Mesodermal cell (in vitro differentiated cells): ENCODE data around the gene DCST1.
A peak's percentile ranks its signal among the peaks of the same experiment; 100 is the strongest.

Experiments used
- H3K27ac ChIP-seq: 2 replicates; pipeline ENCODE4 v1.7.0; 2013; ENCODE audit warnings: mild to moderate bottlenecking, low read depth, low read length, moderate library complexity; ENCODE audit not compliant: severe bottlenecking
- H3K36me3 ChIP-seq: 2 replicates; pipeline ENCODE4 v1.7.1; 2013; ENCODE audit warnings: mild to moderate bottlenecking, low read length, moderate library complexity; ENCODE audit not compliant: control insufficient read depth, insufficient read depth
- H3K4me1 ChIP-seq: one replicate; pipeline ENCODE4 v1.7.1; 2013; ENCODE audit warnings: mild to moderate bottlenecking, low read length; ENCODE audit not compliant: insufficient read depth, control insufficient read depth, poor library complexity, severe bottlenecking
- H3K4me3 ChIP-seq: 2 replicates; pipeline ENCODE4 v1.7.0; 2013; ENCODE audit warnings: low read length, control low read depth, mild to moderate bottlenecking; ENCODE audit not compliant: insufficient read depth, poor library complexity, severe bottlenecking; ENCODE audit errors: extremely low read depth
- H3K9me3 ChIP-seq: 2 replicates; pipeline ENCODE4 v1.7.1; 2013; ENCODE audit warnings: mild to moderate bottlenecking, low read length, moderate library complexity; ENCODE audit not compliant: control insufficient read depth
- WGBS, 2 experiments: methylation state at CpG; one replicate each; pipeline ENCODE4 v1.1.5; 2013; ENCODE audit warnings: missing lambda C conversion rate in 2 of 2; ENCODE audit not compliant: insufficient coverage in 2 of 2; 5-methylcytosine and 5-hydroxymethylcytosine counted together

DCST1 gene

DNA sequence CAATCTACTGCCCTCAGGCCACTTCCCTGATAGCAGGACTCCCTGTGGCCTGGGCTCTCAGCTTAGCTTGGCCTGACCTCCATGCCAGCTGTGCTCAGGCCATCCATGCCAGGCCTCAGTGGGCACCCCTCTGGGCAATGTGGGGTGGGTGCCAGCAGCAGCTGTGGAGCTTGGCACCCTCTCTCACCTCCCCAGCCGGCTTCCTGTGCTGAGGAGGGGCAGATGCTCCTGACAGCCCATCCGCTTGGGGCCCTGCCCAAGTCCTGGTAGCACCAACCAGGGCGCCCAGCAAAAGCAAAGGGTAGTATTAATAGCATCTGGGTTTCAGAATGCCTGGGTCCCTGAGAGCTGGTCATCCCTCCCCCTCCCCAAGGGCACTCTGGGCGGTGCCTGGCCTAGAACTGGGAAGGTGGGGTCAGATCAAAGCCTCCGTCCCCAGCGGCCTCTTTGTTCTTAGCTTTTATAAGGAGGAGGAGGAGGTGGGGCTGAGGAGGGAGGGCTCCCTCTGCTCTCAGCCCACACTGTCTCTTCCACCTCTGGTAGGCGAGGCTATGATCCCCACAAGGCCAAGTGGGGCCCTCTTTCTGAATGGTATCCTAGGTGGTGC is 36.0 kb downstream of the DCST1 start:
- H3K27ac ChIP-seq, result no peak overlapping the region

DNA sequence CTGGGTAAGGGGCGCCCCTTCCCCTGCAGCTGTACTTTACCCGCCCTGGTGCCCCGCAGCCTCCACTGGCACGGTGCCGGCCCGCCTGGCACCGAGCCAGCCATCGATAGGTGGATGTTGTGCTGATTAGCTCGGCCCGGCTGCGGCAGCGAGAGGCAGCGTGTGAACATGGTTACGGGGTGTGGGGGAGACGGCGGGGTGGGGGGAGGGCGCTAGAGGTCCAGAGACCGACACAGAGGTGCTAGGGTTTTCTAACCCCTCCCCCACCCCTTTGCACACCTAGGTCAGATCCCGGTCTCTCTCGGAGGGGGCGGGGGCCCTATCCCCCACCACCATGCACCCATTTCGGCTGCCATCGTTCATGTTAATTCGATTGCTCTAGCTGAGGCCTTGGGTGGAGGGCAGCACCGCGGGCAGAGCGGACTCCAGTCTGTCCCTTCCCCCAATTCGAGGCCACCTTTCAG is 36.6 kb downstream of the DCST1 start:
- Histone ChIP-seq H3K4me3 (peak overlapping the region; percentile 26), H3K27ac (no peak overlapping the region), H3K36me3 (peaks cover 34% of the 10 kb centered on the region), H3K9me3 (no peaks in the 10 kb centered on the region), H3K4me1 (peaks cover 40% of the 10 kb centered on the region)
- WGBS, 2 experiments, result 26 to 44% methylated on average over 9 to 18 of the region's 28 CpGs

More for the DNA sequence above, 36.0 kb downstream of the DCST1 start:
- peaks cover 34% of the 10 kb centered on the region for H3K36me3 ChIP-seq
- WGBS, 2 experiments, result 40% methylated on average over 3 of the region's 7 CpGs; no CpG with 5 or more reads in 1 of the 2 experiments
- H3K4me1 ChIP-seq, result peaks cover 44% of the 10 kb centered on the region
- no peak overlapping the region for H3K4me3 ChIP-seq
- H3K9me3 ChIP-seq, result no peaks in the 10 kb centered on the region

DNA sequence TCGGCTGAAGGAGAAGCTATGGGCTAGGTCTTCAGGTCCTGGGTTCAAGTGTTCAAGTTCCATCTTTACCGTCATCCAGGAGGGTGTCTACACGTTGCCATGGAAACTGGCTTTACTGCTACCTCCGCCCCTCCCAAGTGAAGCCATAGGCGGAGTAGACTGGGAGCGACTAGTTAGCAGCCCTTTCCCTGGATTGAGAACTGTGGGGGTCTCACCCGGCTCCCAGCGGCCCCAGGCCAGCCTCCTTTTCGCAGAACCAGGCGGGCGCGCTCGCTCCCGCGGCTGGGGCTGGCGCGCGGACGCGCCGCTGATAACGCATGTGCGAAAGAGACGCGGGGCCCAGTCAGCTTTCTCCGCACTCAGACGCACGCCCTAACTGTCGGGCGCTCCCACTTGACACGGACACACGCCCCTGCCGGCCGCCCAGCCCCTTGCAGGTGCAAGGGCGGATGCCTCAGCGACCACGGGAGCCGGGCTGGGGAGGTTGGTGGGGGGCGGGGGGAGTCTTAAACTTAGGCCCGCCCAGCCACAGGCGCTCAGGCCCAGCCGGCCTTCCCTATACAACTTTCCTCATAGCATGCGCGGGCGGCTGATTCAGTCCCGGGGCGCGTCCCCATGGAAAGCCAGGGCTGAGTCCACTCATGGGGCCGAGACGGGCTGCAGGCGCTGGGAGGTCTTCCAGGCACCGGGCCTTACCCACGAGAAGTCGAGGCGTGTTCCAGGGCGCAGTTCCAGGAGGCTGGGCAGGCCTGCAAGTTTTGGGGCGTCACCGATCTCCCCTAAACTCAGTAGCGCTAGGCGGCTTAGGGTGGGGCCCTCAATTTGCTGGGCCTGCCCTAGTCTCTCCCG is 37.3 kb downstream of the DCST1 start:
- Histone ChIP-seq H3K4me3 (peak overlapping the region; percentile 26), H3K36me3 (peaks cover 34% of the 10 kb centered on the region), H3K9me3 (no peaks in the 10 kb centered on the region), H3K4me1 (peaks cover 40% of the 10 kb centered on the region), H3K27ac (no peak overlapping the region)
- WGBS, 2 experiments, result 11 to 12% methylated on average over 38 to 45 of the region's 61 CpGs

DNA sequence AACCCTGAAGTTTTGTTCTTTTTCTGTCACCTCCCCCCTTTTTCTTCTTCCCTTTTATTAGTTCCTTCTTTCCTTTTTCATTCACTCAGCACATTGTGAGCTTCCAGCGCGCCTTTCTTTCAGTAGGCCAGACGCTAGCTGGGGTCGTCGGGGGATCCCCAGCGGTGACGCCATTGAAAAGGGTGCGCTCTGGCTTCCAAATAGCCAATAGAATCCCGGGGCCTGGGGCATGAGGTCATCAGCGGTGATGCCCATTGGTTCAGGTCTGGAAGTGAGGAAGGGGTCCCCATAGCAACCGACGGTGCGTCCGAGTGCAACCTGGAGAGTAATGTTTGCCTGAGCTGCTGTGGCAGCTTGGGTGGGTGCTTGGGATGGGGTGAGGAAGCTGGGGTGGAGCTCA is 38.1 kb downstream of the DCST1 start:
- H3K4me1 ChIP-seq, result peaks cover 36% of the 10 kb centered on the region
- H3K4me3 ChIP-seq, result no peak overlapping the region
- peaks cover 27% of the 10 kb centered on the region for H3K36me3 ChIP-seq
- WGBS, 2 experiments, result 25 to 32% methylated on average over 7 to 11 of the region's 14 CpGs
- no peak overlapping the region for H3K27ac ChIP-seq
- no peaks in the 10 kb centered on the region for H3K9me3 ChIP-seq

GRCh38 chr1:155072531-155073289 is 39.1 kb downstream of the DCST1 start:
- H3K36me3 ChIP-seq, result peaks cover 19% of the 10 kb centered on the region
- H3K4me1 ChIP-seq, result peaks cover 36% of the 10 kb centered on the region
- no peak overlapping the region for H3K27ac ChIP-seq
- WGBS, 2 experiments, result 56 to 58% methylated on average over 5 to 6 of the region's 7 CpGs
- H3K9me3 ChIP-seq, result no peaks in the 10 kb centered on the region
- H3K4me3 ChIP-seq, result no peak overlapping the region

DNA sequence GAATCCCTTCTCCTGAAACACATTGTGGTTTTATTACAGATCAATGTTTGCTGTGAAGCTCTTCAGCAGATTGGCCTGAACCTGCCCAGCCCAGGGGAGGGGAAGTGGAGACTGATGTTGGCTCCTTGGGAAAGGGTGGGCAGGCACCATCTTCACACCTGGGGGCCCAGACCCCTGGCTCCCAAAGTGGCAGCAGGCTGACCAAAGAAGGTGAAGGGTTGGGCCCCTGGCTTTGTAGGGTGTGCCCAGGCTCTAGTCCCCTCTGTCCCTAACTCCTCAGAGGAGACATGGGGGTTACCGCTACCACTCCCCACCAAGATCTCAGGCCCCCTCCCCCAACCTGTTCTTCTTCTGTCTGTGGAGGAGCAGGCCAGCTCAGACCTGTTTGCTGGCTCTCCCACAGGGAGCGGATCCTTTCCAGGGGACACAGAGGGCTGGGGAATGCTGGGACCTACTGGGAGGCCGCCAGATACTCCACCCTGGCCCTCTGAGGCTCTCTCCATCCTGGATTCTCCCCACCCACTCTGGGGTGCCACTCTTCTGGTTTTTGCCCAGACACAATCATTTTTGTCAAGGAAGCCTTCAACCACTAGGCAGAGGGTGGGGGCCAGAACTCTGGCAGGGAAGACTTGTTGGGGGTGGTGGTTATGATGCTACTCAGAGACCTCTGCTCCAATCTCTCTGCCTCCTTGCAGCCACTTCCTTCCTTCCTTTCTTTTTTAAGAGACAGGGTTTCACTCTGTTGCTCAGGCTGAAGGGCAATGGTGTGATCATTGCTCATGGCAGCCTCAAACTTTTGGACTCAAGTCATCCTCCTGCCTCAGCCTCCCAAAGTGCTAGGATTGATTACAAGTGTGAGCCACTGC is 40.0 kb downstream of the DCST1 start:
- Histone ChIP-seq H3K4me3 (no peak overlapping the region), H3K36me3 (peaks cover 10% of the 10 kb centered on the region), H3K27ac (no peak overlapping the region), H3K4me1 (peaks cover 38% of the 10 kb centered on the region), H3K9me3 (no peaks in the 10 kb centered on the region)
- 100% methylated on average over 1 to 2 of the region's 3 CpGs for WGBS, 2 experiments

- Histone ChIP-seq H3K4me3 (no peak overlapping the region), H3K9me3 (no peaks in the 10 kb centered on the region), H3K36me3 (no peaks in the 10 kb centered on the region), H3K4me1 (peaks cover 29% of the 10 kb centered on the region), H3K27ac (no peak overlapping the region)
- 49 to 71% methylated on average over 1 to 3 of the region's 5 CpGs for WGBS, 2 experiments
Observed at GRCh38 chr1:155075535-155075934, 41.9 kb downstream of the DCST1 start.

DNA sequence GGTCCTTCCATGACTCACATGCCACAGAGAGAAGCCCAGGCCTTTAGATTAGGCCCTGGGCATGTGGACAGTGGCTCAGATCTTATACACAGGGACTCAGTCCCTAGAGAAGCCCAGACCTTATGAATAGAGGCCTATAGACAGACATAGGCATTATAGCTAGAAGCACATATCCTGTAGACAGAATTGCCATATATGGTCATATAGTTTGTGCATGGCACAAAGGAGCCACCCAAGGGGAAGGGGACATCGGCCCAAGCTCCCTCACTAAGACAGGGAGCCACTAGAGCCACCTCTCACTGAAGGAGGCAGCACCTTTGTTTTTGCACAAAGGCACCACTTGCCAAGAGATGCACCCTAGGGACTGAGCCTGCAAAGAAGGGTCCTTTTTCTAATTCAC is 42.7 kb downstream of the DCST1 start:
- Histone ChIP-seq H3K4me1 (peaks cover 22% of the 10 kb centered on the region), H3K4me3 (no peak overlapping the region), H3K27ac (no peak overlapping the region), H3K9me3 (no peaks in the 10 kb centered on the region), H3K36me3 (no peaks in the 10 kb centered on the region)
- 89 to 100% methylated on average over 1 of the region's 1 CpG for WGBS, 2 experiments

- Histone ChIP-seq H3K9me3 (no peaks in the 10 kb centered on the region), H3K27ac (no peak overlapping the region), H3K4me3 (no peak overlapping the region), H3K4me1 (peaks cover 20% of the 10 kb centered on the region), H3K36me3 (no peaks in the 10 kb centered on the region)
- 90% methylated on average over 2 to 3 of the region's 3 CpGs for WGBS, 2 experiments
Observed at GRCh38 chr1:155077346-155077745, 43.7 kb downstream of the DCST1 start.
